ENCODE results near the gene ETV4. TPM values are rescaled to one million over a fixed set of nuclear protein-coding genes. Genes with fewer than 3 reads are reported as not detected.

ETV4 gene
- total RNA-seq, 4 donors from 2014 or later = 0.29 to 0.67 (median 0.42) TPM; not detected in 1

GRCh38 chr17:43588664-43589435, 42.7 kb upstream of the ETV4 start:
- H3K36me3 ChIP-seq = no peaks in the 10 kb centered on the region
- H3K4me1 ChIP-seq = peaks cover 9 to 21% of the 10 kb centered on the region in 2 donors
- DNase-seq = peak in 1 of 2 donors; percentile 27
- no peak overlapping the region for H3K4me3 ChIP-seq
- in situ Hi-C loops (cut with MboI; ENCODE audit: low sequenced_read_pairs in 4 of 4) (no loop called here), intact Hi-C loops (cut with DNase I; ENCODE audit: low total_unique reads) (no loop called here)
- ATAC-seq = peak in 1 of 2 donors; percentile 42
- TF ChIP-seq CTCF (IDR thresholded peaks at IDR 0.05 in 4 of 5, conservative IDR thresholded peaks at IDR 0.05 in 1 of 5) (no peak), POLR2A (IDR thresholded peaks at IDR 0.05) (no peak)
- H3K27ac ChIP-seq = peak overlapping the region in 2 of 4 donors; percentile 28 to 41
- H3K9me3 ChIP-seq = no peaks in the 10 kb centered on the region
- no peaks in the 10 kb centered on the region for H3K27me3 ChIP-seq

GRCh38 chr17:43588121-43588520, 42.0 kb upstream of the ETV4 start:
- no peaks in the 10 kb centered on the region for H3K36me3 ChIP-seq
- H3K4me3 ChIP-seq = no peak overlapping the region
- peaks cover 9 to 21% of the 10 kb centered on the region in 2 donors for H3K4me1 ChIP-seq
- H3K27me3 ChIP-seq = no peaks in the 10 kb centered on the region
- DNase-seq (no peak), ATAC-seq (no peak)
- intact Hi-C loops (cut with DNase I; ENCODE audit: low total_unique reads) (no loop called here), in situ Hi-C loops (cut with MboI; ENCODE audit: low sequenced_read_pairs in 4 of 4) (no loop called here)
- H3K9me3 ChIP-seq = no peaks in the 10 kb centered on the region
- TF ChIP-seq POLR2A (IDR thresholded peaks at IDR 0.05) (no peak), CTCF (IDR thresholded peaks at IDR 0.05 in 4 of 5, conservative IDR thresholded peaks at IDR 0.05 in 1 of 5) (no peak)
- no peak overlapping the region for H3K27ac ChIP-seq

- no peaks in the 10 kb centered on the region for H3K9me3 ChIP-seq
- TF ChIP-seq CTCF (IDR thresholded peaks at IDR 0.05 in 4 of 5, conservative IDR thresholded peaks at IDR 0.05 in 1 of 5) (no peak), POLR2A (IDR thresholded peaks at IDR 0.05) (no peak)
- intact Hi-C loops (cut with DNase I; ENCODE audit: low total_unique reads) = no loop called here
- ATAC-seq = no peak
- H3K36me3 ChIP-seq = no peaks in the 10 kb centered on the region
- no peak overlapping the region for H3K27ac ChIP-seq
- in situ Hi-C loops (cut with MboI; ENCODE audit: low sequenced_read_pairs in 4 of 4) = no loop called here
- peaks cover 9 to 19% of the 10 kb centered on the region in 2 donors for H3K4me1 ChIP-seq
- no peak overlapping the region for H3K4me3 ChIP-seq
- DNase-seq = no peak
- H3K27me3 ChIP-seq = no peaks in the 10 kb centered on the region
These were observed 41.5 kb upstream of the ETV4 start for GRCh38 chr17:43587647-43588046.

GRCh38 chr17:43584666-43585102, 38.5 kb upstream of the ETV4 start:
- no peak for TF ChIP-seq CTCF (IDR thresholded peaks at IDR 0.05 in 4 of 5, conservative IDR thresholded peaks at IDR 0.05 in 1 of 5)
- TF ChIP-seq POLR2A (IDR thresholded peaks at IDR 0.05) = no peak
- intact Hi-C loops (cut with DNase I; ENCODE audit: low total_unique reads) (no loop called here), in situ Hi-C loops (cut with MboI; ENCODE audit: low sequenced_read_pairs in 4 of 4) (no loop called here)
- ATAC-seq (no peak), DNase-seq (no peak)
- Histone ChIP-seq H3K9me3 (no peaks in the 10 kb centered on the region), H3K36me3 (no peaks in the 10 kb centered on the region), H3K4me1 (peaks cover 6 to 18% of the 10 kb centered on the region in 2 donors), H3K27ac (no peak overlapping the region), H3K4me3 (no peak overlapping the region), H3K27me3 (no peaks in the 10 kb centered on the region)
